NT2/D1 (cell line): ENCODE data around the gene RPL21.

Experiments used
- YY1 ChIP-seq: IDR thresholded peaks from 2 replicates; pipeline ENCODE4 v1.6.1; 2011; ENCODE audit not compliant: insufficient read length, insufficient read depth
- ZNF274 ChIP-seq: IDR thresholded peaks from 2 replicates; pipeline ENCODE4 v1.6.1; 2011; ENCODE audit warnings: mild to moderate bottlenecking, low read depth, low read length

GRCh38 chr13:27203854-27204253 is 47.5 kb upstream of the RPL21 start:
- TF ChIP-seq ZNF274: no peak
- TF ChIP-seq YY1: no peak
